Transverse colon (tissue), 4 donors: Measurements from ENCODE around the gene PDRG1. TPM values are rescaled to one million over a fixed set of nuclear protein-coding genes. Genes with fewer than 3 reads are reported as not detected.
"Not testable (repeated sequence)": the region's sequence is repeated elsewhere in the genome, so short reads cannot be mapped to it uniquely, and the experiment has no call there.

ENCODE experiments used
- DNase-seq: peaks from one replicate; pipeline ENCODE4 v3.0.0-alpha.2; 2019
- H3K27ac ChIP-seq, 4 donors: fragments of 200-600 bp; sonication (generic); 2 replicates each; pipeline ENCODE4 v1.5.1; 2016 to 2018; ENCODE audit warnings: inconsistent platforms in 4 of 4
- H3K27me3 ChIP-seq: fragments of 200-600 bp; sonication (generic); 2 replicates; pipeline ENCODE4 v1.5.1; 2017; ENCODE audit warnings: inconsistent platforms
- H3K36me3 ChIP-seq, 4 donors: fragments of 200-600 bp; sonication (generic); 2 replicates each; pipeline ENCODE4 v1.5.1; 2017 to 2019; ENCODE audit warnings: inconsistent platforms in 4 of 4
- H3K4me1 ChIP-seq, 4 donors: fragments of 200-600 bp; sonication (generic); 2 replicates each; pipeline ENCODE4 v1.5.1; 2017 to 2020; ENCODE audit warnings: inconsistent platforms in 4 of 4
- H3K4me3 ChIP-seq, 4 donors: fragments of 200-600 bp; sonication (generic); 1 replicate in 1 of 4; 2 replicates in 3 of 4; pipeline versions ENCODE4 v1.5.1 to v1.6.1; 2017 to 2019; ENCODE audit warnings: inconsistent platforms in 4 of 4
- H3K9me3 ChIP-seq, 2 donors: fragments of 200-600 bp; sonication (generic); 2 replicates each; pipeline ENCODE4 v1.5.1; 2017 to 2019; ENCODE audit warnings: inconsistent platforms in 2 of 2
- CTCF ChIP-seq, 5 experiments: fragments of 200-600 bp in 3 of 5; fragments of 450-650 bp in 2 of 5; sonication (generic) in 3 of 5; IDR thresholded peaks; 1 replicate in 2 of 5; 2 replicates in 3 of 5; pipeline ENCODE4 v1.5.1; 2016 to 2017; ENCODE audit warnings: antibody characterized with exemption in 5 of 5, inconsistent platforms in 3 of 5, mild to moderate bottlenecking in 2 of 5, moderate library complexity in 1 of 5
- EP300 ChIP-seq: sonication (generic); formaldehyde crosslinking; IDR thresholded peaks from one replicate; pipeline ENCODE4 v1.6.1; 2017; ENCODE audit warnings: antibody characterized with exemption, low read depth
- POLR2A ChIP-seq: fragments of 450-650 bp; IDR thresholded peaks from one replicate; pipeline ENCODE4 v1.6.1; 2016; ENCODE audit warnings: antibody characterized with exemption, mild to moderate bottlenecking, moderate library complexity
- POLR2AphosphoS5 ChIP-seq, 3 donors: sonication (generic); formaldehyde crosslinking; IDR thresholded peaks; one replicate each; pipeline ENCODE4 v1.6.1; 2016; ENCODE audit warnings: antibody characterized with exemption in 3 of 3
- WGBS, 2 donors: methylation state at CpG; one replicate each; pipeline ENCODE4 v1.1.5; 2018; ENCODE audit warnings: low coverage in 1 of 2; 5-methylcytosine and 5-hydroxymethylcytosine counted together
- in situ Hi-C, 4 donors: fragments of 200-750 bp; cut with MboI; loops; one replicate each; pipeline versions ENCODE4 v1.15.0 to v1.15.1; 2017; ENCODE audit warnings: low sequenced_read_pairs in 3 of 4, low pct_ligation_motif_present in 1 of 4, low pct_unique_long_range_greater_than_20kb in 1 of 4
- intact Hi-C: fragments of 100-400 bp; cut with DNase I; formaldehyde crosslinking; loops from one replicate; pipeline ENCODE4 v1.15.1; 2023; ENCODE audit warnings: low total_unique reads
- total RNA-seq, 4 donors: library from RNA; depleted of rRNA; stranded (reverse); fragments of >200 nt; gene quantifications; one replicate each; pipeline ENCODE4 v1.1.0, GENCODE V29; 2016

PDRG1 gene
- total RNA-seq, 4 donors from 2014 or later, result 2.2 to 9.2 (median 6.5) TPM

GRCh38 chr20:31934491-31934890 is 17.4 kb downstream of the PDRG1 start:
- TF ChIP-seq CTCF (IDR thresholded peaks at IDR 0.05) (no peak), EP300 (no peak), POLR2AphosphoS5 (IDR thresholded peaks at IDR 0.05) (no peak), POLR2A (no peak)
- 82% methylated on average over 14 of the region's 14 CpGs; no CpG with 5 or more reads in 1 of the 2 donors for WGBS, 2 donors
- Histone ChIP-seq H3K9me3 (no peaks in the 10 kb centered on the region), H3K4me3 (no peak overlapping the region), H3K36me3 (no peaks in the 10 kb centered on the region), H3K4me1 (no peaks in the 10 kb centered on the region), H3K27me3 (peaks cover 4% of the 10 kb centered on the region), H3K27ac (no peak overlapping the region)
- in situ Hi-C loops (no loop called here), intact Hi-C loops (no loop called here)
- no peak for DNase-seq

DNA sequence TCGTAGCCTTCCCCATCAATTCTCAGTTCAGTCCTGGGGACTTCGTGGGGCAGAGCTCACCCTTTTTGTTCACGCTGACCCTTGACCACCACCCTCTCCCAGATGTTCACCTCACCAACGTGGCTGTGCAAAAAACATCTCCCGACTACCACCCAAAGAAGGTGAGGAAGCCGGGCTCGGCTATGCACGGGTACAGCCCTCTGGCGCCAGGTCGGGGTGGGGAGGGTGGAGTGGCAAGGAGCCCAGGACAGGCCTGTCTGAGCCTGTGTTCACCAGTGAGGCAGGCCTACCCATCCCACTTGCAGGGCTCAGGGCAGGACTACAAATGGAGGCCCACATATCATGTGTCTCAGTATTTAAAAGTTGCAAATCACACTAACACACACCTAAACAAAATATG is 18.1 kb downstream of the PDRG1 start:
- DNase-seq, result no peak
- WGBS, 2 donors, result 80 to 92% methylated on average over 2 to 10 of the region's 10 CpGs
- intact Hi-C loops (no loop called here), in situ Hi-C loops (no loop called here)
- Histone ChIP-seq H3K9me3 (no peaks in the 10 kb centered on the region), H3K36me3 (no peaks in the 10 kb centered on the region), H3K4me3 (no peak overlapping the region), H3K27me3 (peaks cover 8% of the 10 kb centered on the region), H3K27ac (no peak overlapping the region), H3K4me1 (no peaks in the 10 kb centered on the region)
- TF ChIP-seq CTCF (IDR thresholded peaks at IDR 0.05) (no peak), EP300 (no peak), POLR2A (no peak), POLR2AphosphoS5 (IDR thresholded peaks at IDR 0.05) (no peak)

- no peak for TF ChIP-seq POLR2A
Measured at GRCh38 chr20:31930779-31931178, 21.1 kb downstream of the PDRG1 start.

DNA sequence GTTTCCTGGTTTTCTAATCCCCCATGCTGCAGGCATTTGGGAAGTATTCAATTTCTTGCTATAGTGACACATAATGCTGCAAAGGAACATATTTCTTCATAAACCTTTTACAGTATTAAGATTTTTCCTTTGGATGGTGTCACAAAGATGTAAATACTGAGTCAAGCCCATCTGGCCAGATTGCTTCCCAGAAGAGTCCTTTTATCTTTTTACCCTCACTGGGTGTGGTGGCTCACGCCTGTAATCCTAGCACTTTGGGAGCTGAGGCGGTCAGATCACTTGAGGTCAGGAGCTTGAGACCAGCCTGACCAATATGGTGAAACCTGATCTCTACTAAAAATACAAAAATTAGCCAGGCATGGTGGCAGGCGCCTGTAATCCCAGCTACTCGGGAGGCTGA is 22.2 kb downstream of the PDRG1 start:
- H3K4me1 ChIP-seq, H3K4me3 ChIP-seq, in situ Hi-C loops, H3K9me3 ChIP-seq, H3K27ac ChIP-seq, intact Hi-C loops, H3K36me3 ChIP-seq, DNase-seq: not testable (repeated sequence)
- 62% methylated on average over 4 of the region's 4 CpGs; no CpG with 5 or more reads in 1 of the 2 donors for WGBS, 2 donors
- H3K27me3 ChIP-seq, result peaks cover 14% of the 10 kb centered on the region

More at GRCh38 chr20:31930779-31931178, 21.1 kb downstream of the PDRG1 start:
- DNase-seq, result no peak
- Histone ChIP-seq H3K4me1 (no peaks in the 10 kb centered on the region), H3K27me3 (peaks cover 14% of the 10 kb centered on the region), H3K4me3 (no peak overlapping the region), H3K36me3 (no peaks in the 10 kb centered on the region), H3K9me3 (no peaks in the 10 kb centered on the region), H3K27ac (no peak overlapping the region)
- 40 to 45% methylated on average over 1 to 5 of the region's 5 CpGs for WGBS, 2 donors
- intact Hi-C loops (no loop called here), in situ Hi-C loops (no loop called here)

DNA sequence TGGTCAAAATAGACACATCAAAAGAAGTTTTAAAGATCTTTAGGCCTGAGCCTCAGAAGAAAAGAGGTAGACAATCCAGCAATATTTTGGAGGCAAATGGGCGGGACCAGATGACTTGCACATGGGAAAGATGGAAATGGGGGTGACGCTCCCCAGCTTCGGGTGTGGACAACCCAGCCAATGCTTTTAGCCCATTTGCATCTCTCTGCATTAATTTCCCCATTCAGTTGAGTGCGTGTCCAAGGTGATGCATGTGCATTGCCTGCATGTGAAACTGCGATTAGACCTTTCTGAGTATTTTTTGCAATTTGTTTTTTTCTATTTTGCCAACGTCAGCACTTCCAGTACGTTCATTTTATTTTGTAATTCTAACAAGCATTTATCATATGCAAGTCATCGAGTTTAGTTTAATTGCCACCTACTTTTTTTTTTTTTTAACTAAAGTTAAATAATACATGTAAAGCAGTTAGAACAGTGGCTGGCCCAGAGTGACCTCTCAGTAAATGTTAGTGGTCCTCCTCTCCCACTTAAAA is 24.2 kb downstream of the PDRG1 start:
- DNase-seq, result no peak
- Histone ChIP-seq H3K9me3 (no peaks in the 10 kb centered on the region), H3K36me3 (no peaks in the 10 kb centered on the region), H3K27ac (no peak overlapping the region), H3K4me1 (no peaks in the 10 kb centered on the region), H3K27me3 (peaks cover 14% of the 10 kb centered on the region), H3K4me3 (no peak overlapping the region)
- WGBS, 2 donors, result 62 to 68% methylated on average over 8 of the region's 8 CpGs
- in situ Hi-C loops, result no loop called here
- intact Hi-C loops, result no loop called here
- TF ChIP-seq POLR2AphosphoS5 (IDR thresholded peaks at IDR 0.05), result no peak
- TF ChIP-seq POLR2A, result no peak
- TF ChIP-seq CTCF (IDR thresholded peaks at IDR 0.05), result no peak
- no peak for TF ChIP-seq EP300
